H9 (cell line): ENCODE data around the gene CABLES1. TPM values are rescaled to one million over a fixed set of nuclear protein-coding genes. Genes with fewer than 3 reads are reported as not detected.
A peak's percentile ranks its signal among the peaks of the same experiment; 100 is the strongest.

ENCODE experiments used
- DNase-seq: peaks from one replicate; pipeline ENCODE4 v3.0.0-alpha.2; 2017
- H2AFZ ChIP-seq: one replicate; pipeline ENCODE4 v1.6.1; 2013; ENCODE audit warnings: mild to moderate bottlenecking, low read length, control low read depth, moderate library complexity
- H2AK5ac ChIP-seq: 2 replicates; pipeline ENCODE4 v1.6.1; 2013; ENCODE audit warnings: low read length, control low read depth, mixed read lengths; ENCODE audit not compliant: insufficient read length
- H2BK120ac ChIP-seq: one replicate; pipeline ENCODE4 v1.6.1; 2013; ENCODE audit warnings: low read depth, mild to moderate bottlenecking, low read length, control low read depth, inconsistent platforms; ENCODE audit not compliant: poor library complexity, severe bottlenecking
- H2BK12ac ChIP-seq: 2 replicates; pipeline ENCODE4 v1.6.1; 2013; ENCODE audit warnings: low read length, control low read depth, mixed read lengths, low read depth; ENCODE audit not compliant: insufficient read length
- H2BK15ac ChIP-seq: 2 replicates; pipeline ENCODE4 v1.6.1; 2013; ENCODE audit warnings: low read depth, low read length, control low read depth
- H2BK20ac ChIP-seq: one replicate; pipeline ENCODE4 v1.6.1; 2013; ENCODE audit warnings: low read depth, mild to moderate bottlenecking, low read length, control low read depth, inconsistent platforms; ENCODE audit not compliant: poor library complexity, severe bottlenecking
- H2BK5ac ChIP-seq: 2 replicates; pipeline ENCODE4 v1.6.1; 2013; ENCODE audit warnings: low read length, control low read depth, mixed read lengths; ENCODE audit not compliant: insufficient read length
- H3K14ac ChIP-seq: 2 replicates; pipeline ENCODE4 v1.6.1; 2013; ENCODE audit warnings: low read length, control low read depth; ENCODE audit not compliant: insufficient read depth
- H3K18ac ChIP-seq: 2 replicates; pipeline ENCODE4 v1.6.1; 2013; ENCODE audit warnings: low read depth, mild to moderate bottlenecking, mixed read lengths, low read length, control low read depth; ENCODE audit not compliant: insufficient read length
- H3K23ac ChIP-seq: 2 replicates; pipeline ENCODE4 v1.6.1; 2013; ENCODE audit warnings: low read length, control low read depth, mixed read lengths, low read depth; ENCODE audit not compliant: insufficient read length
- H3K23me2 ChIP-seq: 2 replicates; pipeline ENCODE4 v1.6.1; 2013; ENCODE audit warnings: low read depth, mild to moderate bottlenecking, mixed read lengths, low read length, control low read depth; ENCODE audit not compliant: insufficient read length, poor library complexity, severe bottlenecking
- H3K27ac ChIP-seq: 2 replicates; pipeline ENCODE4 v1.5.1; 2013; ENCODE audit warnings: low read length, control low read depth, mixed read lengths, low read depth; ENCODE audit not compliant: insufficient read length
- H3K27me3 ChIP-seq: 2 replicates; pipeline ENCODE4 v1.6.1; 2013; ENCODE audit warnings: low read length, control low read depth, inconsistent platforms; ENCODE audit not compliant: insufficient read depth
- H3K4ac ChIP-seq: 2 replicates; pipeline ENCODE4 v1.6.1; 2013; ENCODE audit warnings: low read depth, mild to moderate bottlenecking, control low read depth, inconsistent platforms, low read length, moderate library complexity
- H3K4me1 ChIP-seq: 2 replicates; pipeline ENCODE4 v1.6.1; 2013; ENCODE audit warnings: low read length, control low read depth, inconsistent platforms; ENCODE audit not compliant: insufficient read depth
- H3K4me2 ChIP-seq: 2 replicates; pipeline ENCODE4 v1.6.1; 2013; ENCODE audit warnings: low read length, control low read depth, mixed read lengths; ENCODE audit not compliant: insufficient read length, insufficient read depth
- H3K56ac ChIP-seq: 2 replicates; pipeline ENCODE4 v1.6.1; 2013; ENCODE audit warnings: low read depth, mild to moderate bottlenecking, mixed read lengths, low read length, control low read depth; ENCODE audit not compliant: insufficient read length
- H3K79me1 ChIP-seq: 2 replicates; pipeline ENCODE4 v1.6.1; 2013; ENCODE audit warnings: low read depth, mild to moderate bottlenecking, moderate library complexity, low read length, control low read depth, inconsistent platforms; ENCODE audit not compliant: insufficient read depth, poor library complexity, severe bottlenecking
- H3K79me2 ChIP-seq: 2 replicates; pipeline ENCODE4 v1.6.1; 2013; ENCODE audit warnings: low read length, control low read depth, inconsistent platforms; ENCODE audit not compliant: insufficient read depth
- H3K9ac ChIP-seq: 2 replicates; pipeline ENCODE4 v1.6.1; 2013; ENCODE audit warnings: low read length, control low read depth, mixed read lengths; ENCODE audit not compliant: insufficient read length; ENCODE audit errors: extremely low read depth
- H3K9me3 ChIP-seq: one replicate; pipeline ENCODE4 v1.6.1; 2013; ENCODE audit warnings: low read depth, low read length, inconsistent platforms; ENCODE audit not compliant: control insufficient read depth
- H3T11ph ChIP-seq: one replicate; pipeline ENCODE4 v1.6.1; 2013; ENCODE audit warnings: mild to moderate bottlenecking, low read length, control low read depth, inconsistent platforms
- H4K20me1 ChIP-seq: one replicate; pipeline ENCODE4 v1.6.1; 2013; ENCODE audit not compliant: control insufficient read depth, insufficient read length, insufficient read depth
- H4K5ac ChIP-seq: 2 replicates; pipeline ENCODE4 v1.6.1; 2013; ENCODE audit warnings: low read depth, mild to moderate bottlenecking, mixed read lengths, low read length, control low read depth; ENCODE audit not compliant: insufficient read length
- H4K8ac ChIP-seq: replicated peaks from 2 replicates; pipeline ENCODE4 v1.6.1; 2013; ENCODE audit warnings: low read length, control low read depth, mixed read lengths, low read depth; ENCODE audit not compliant: insufficient read length
- H4K91ac ChIP-seq: 2 replicates; pipeline ENCODE4 v1.6.1; 2013; ENCODE audit warnings: low read depth, mild to moderate bottlenecking, moderate library complexity, mixed read lengths, low read length, control low read depth; ENCODE audit not compliant: insufficient read length
- H3K27ac Mint-ChIP-seq, 3 experiments: 2 replicates in 2 of 3; 3 replicates in 1 of 3; pipeline ENCODE4 v1.8.0; 2020 to 2021; ENCODE audit warnings: mixed read lengths in 3 of 3, mild to moderate bottlenecking in 1 of 3, moderate library complexity in 1 of 3
- H3K27me3 Mint-ChIP-seq: 2 replicates; pipeline ENCODE4 v1.8.0; 2021; ENCODE audit warnings: low read depth, mild to moderate bottlenecking, moderate library complexity, mixed read lengths
- H3K36me3 Mint-ChIP-seq, 3 experiments: 2 replicates in 2 of 3; 3 replicates in 1 of 3; pipeline ENCODE4 v1.8.0; 2020 to 2021; ENCODE audit warnings: low read depth in 3 of 3, mixed read lengths in 3 of 3; ENCODE audit not compliant: insufficient read depth in 1 of 3
- H3K4me1 Mint-ChIP-seq, 2 experiments: 2 replicates each; pipeline ENCODE4 v1.8.0; 2020; ENCODE audit warnings: mixed read lengths in 2 of 2
- H3K4me3 Mint-ChIP-seq, 2 experiments: 2 replicates in 1 of 2; 3 replicates in 1 of 2; pipeline ENCODE4 v1.8.0; 2020 to 2021; ENCODE audit warnings: mild to moderate bottlenecking in 2 of 2, mixed read lengths in 2 of 2, moderate library complexity in 1 of 2
- H3K9me3 Mint-ChIP-seq, 2 experiments: 2 replicates in 1 of 2; 3 replicates in 1 of 2; pipeline ENCODE4 v1.8.0; 2020; ENCODE audit warnings: mild to moderate bottlenecking in 2 of 2, mixed read lengths in 2 of 2, moderate library complexity in 1 of 2
- WGBS: extraction: QIAGEN DNeasy Blood & Tissue Kit; methylation state at CpG from one replicate; pipeline ENCODE4 v1.1.7; 2013; ENCODE audit warnings: missing lambda C conversion rate, low lambda C conversion rate, mixed read lengths; ENCODE audit not compliant: insufficient read length; ENCODE audit errors: extremely low coverage; 5-methylcytosine and 5-hydroxymethylcytosine counted together
- total RNA-seq: library from RNA; stranded (reverse); gene quantifications from 2 replicates; pipeline ENCODE4 v1.2.1, GENCODE V29; 2021
- TF ChIP-seq, protein P1 (sequence below): fragments of 200-600 bp; sonication (generic); conservative IDR thresholded peaks from 3 replicates; pipeline ENCODE4 v1.8.0; 2021; ENCODE audit warnings: antibody characterized with exemption, mild to moderate bottlenecking

CABLES1 gene
- total RNA-seq, 1 experiment from 2014 or later: 27.1 TPM

DNA sequence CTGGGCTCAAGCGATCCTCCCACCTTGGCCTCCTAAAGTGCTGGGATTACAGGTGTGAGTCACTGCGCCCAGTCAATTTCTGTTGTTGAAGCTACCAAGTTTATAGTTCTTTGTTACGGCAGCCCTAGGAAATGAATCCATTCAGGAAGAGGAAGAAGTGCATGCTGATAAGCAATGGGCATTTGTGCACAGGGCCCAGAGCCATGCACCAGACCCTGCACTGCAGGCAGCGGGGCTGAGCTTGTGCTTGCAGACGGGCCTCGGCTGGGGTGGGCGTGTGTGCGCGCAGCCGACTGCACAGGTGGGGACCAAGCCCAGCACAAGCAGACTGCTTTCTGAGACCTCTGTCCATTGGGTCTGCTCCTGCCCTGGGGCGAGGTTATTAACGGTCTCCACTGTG is 144.6 kb downstream of the CABLES1 start:
- H3K14ac ChIP-seq: no peak overlapping the region
- no peak overlapping the region for H2AK5ac ChIP-seq
- no peaks in the 10 kb centered on the region for H3K79me1 ChIP-seq
- no peak overlapping the region for H3K23ac ChIP-seq
- Mint-ChIP-seq H3K9me3 (peaks cover 11 to 15% of the 10 kb centered on the region in 2 experiments), H3K4me3 (no peak overlapping the region), H3K27ac (peak overlapping the region in 2 of 3 experiments; percentile 25 to 73; a peak in 2 of 7 replicates), H3K27me3 (peaks cover 1% of the 10 kb centered on the region; the same call in 1 of the 2 replicates), H3K4me1 (peaks cover 44 to 52% of the 10 kb centered on the region in 2 experiments), H3K36me3 (peaks cover 9 to 28% (median 16%) of the 10 kb centered on the region in 3 experiments)
- H3K4me2 ChIP-seq: no peak overlapping the region
- TF ChIP-seq, protein P1, sequence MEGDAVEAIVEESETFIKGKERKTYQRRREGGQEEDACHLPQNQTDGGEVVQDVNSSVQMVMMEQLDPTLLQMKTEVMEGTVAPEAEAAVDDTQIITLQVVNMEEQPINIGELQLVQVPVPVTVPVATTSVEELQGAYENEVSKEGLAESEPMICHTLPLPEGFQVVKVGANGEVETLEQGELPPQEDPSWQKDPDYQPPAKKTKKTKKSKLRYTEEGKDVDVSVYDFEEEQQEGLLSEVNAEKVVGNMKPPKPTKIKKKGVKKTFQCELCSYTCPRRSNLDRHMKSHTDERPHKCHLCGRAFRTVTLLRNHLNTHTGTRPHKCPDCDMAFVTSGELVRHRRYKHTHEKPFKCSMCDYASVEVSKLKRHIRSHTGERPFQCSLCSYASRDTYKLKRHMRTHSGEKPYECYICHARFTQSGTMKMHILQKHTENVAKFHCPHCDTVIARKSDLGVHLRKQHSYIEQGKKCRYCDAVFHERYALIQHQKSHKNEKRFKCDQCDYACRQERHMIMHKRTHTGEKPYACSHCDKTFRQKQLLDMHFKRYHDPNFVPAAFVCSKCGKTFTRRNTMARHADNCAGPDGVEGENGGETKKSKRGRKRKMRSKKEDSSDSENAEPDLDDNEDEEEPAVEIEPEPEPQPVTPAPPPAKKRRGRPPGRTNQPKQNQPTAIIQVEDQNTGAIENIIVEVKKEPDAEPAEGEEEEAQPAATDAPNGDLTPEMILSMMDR: no peak
- no peak overlapping the region for H2BK5ac ChIP-seq
- H4K5ac ChIP-seq: no peak overlapping the region
- no peak overlapping the region for H2BK20ac ChIP-seq
- H3K9me3 ChIP-seq: no peaks in the 10 kb centered on the region
- no peak overlapping the region for H2BK15ac ChIP-seq
- H3K23me2 ChIP-seq: no peaks in the 10 kb centered on the region
- no peak overlapping the region for H3K18ac ChIP-seq
- no peak overlapping the region for H2AFZ ChIP-seq
- H3K27me3 ChIP-seq: no peaks in the 10 kb centered on the region
- no peak for DNase-seq
- H3K9ac ChIP-seq: no peak overlapping the region
- peaks cover 6% of the 10 kb centered on the region; the same call in 1 of the 2 replicates for H3K4me1 ChIP-seq
- no peak overlapping the region; the same call in 1 of the 2 replicates for H3K4ac ChIP-seq
- H4K91ac ChIP-seq: no peak overlapping the region
- no peak overlapping the region for H3T11ph ChIP-seq
- no peak overlapping the region for H2BK12ac ChIP-seq
- no peak overlapping the region for H3K56ac ChIP-seq
- no peak overlapping the region for H2BK120ac ChIP-seq
- H4K20me1 ChIP-seq: no peaks in the 10 kb centered on the region
- no CpG with 5 or more reads among the region's 12 CpGs for WGBS
- H4K8ac ChIP-seq: no peak overlapping the region
- H3K27ac ChIP-seq: no peak overlapping the region
- no peaks in the 10 kb centered on the region for H3K79me2 ChIP-seq
